Kidney (tissue), 14 donors: ENCODE data around the gene PLN. TPM values are rescaled to one million over a fixed set of nuclear protein-coding genes. Genes with fewer than 3 reads are reported as not detected.

ENCODE experiments used
- DNase-seq, 5 donors: peaks; one replicate each; pipeline ENCODE4 v3.0.0-alpha.2; 2013 to 2020
- FAIRE-seq: peaks from 2 replicates; lab custom pipeline; 2012; peaks lifted over from hg19 to GRCh38; lab: Jason Lieb, UNC
- H3K27ac ChIP-seq, 2 donors: one replicate each; pipeline ENCODE4 v1.7.0; 2013; ENCODE audit warnings: low read depth in 2 of 2, low read length in 2 of 2, inconsistent platforms in 1 of 2
- H3K27me3 ChIP-seq: one replicate; pipeline ENCODE4 v1.7.1; 2013; ENCODE audit warnings: low read length, inconsistent platforms; ENCODE audit not compliant: control insufficient read depth, insufficient read depth
- H3K36me3 ChIP-seq, 3 donors: one replicate each; pipeline versions ENCODE4 v1.7.0 to v1.7.1; 2013; ENCODE audit warnings: low read length in 3 of 3, control low read depth in 1 of 3, inconsistent platforms in 1 of 3; ENCODE audit not compliant: insufficient read depth in 3 of 3, control insufficient read depth in 2 of 3
- H3K4me1 ChIP-seq, 3 donors: one replicate each; pipeline versions ENCODE4 v1.7.0 to v1.7.1; 2013; ENCODE audit warnings: low read length in 3 of 3, inconsistent platforms in 1 of 3, low read depth in 1 of 3; ENCODE audit not compliant: control insufficient read depth in 2 of 3, insufficient read depth in 2 of 3
- H3K4me3 ChIP-seq, 3 donors: one replicate each; pipeline versions ENCODE4 v1.7.0 to v1.8.1; 2013; ENCODE audit warnings: low read length in 3 of 3, control low read depth in 1 of 3, inconsistent platforms in 1 of 3
- H3K9ac ChIP-seq, 3 donors: one replicate each; pipeline versions ENCODE4 v1.7.0 to v1.7.1; 2013; ENCODE audit warnings: low read length in 3 of 3, control low read depth in 1 of 3, inconsistent platforms in 1 of 3
- H3K9me3 ChIP-seq, 3 donors: one replicate each; pipeline versions ENCODE4 v1.7.0 to v1.7.1; 2013; ENCODE audit warnings: low read length in 3 of 3, control low read depth in 1 of 3, inconsistent platforms in 1 of 3; ENCODE audit not compliant: control insufficient read depth in 2 of 3, insufficient read depth in 1 of 3
- CTCF ChIP-seq: IDR thresholded peaks from 3 replicates; pipeline ENCODE4 v1.5.1; 2012; ENCODE audit warnings: mild to moderate bottlenecking, moderate library complexity, borderline replicate concordance; ENCODE audit not compliant: insufficient read depth; ENCODE audit errors: extremely low read depth
- intact Hi-C: fragments of 100-400 bp; cut with DNase I; formaldehyde crosslinking; loops from one replicate; pipeline ENCODE4 v1.11.1; 2022
- polyA plus RNA-seq: library from polyadenylated mRNA; stranded (reverse); fragments of 350-450 nt; fragmentation: Illumina TruSeq; extraction: RNeasy Lipid Tissue Mini Kit (QIAGEN cat#74804); gene quantifications from one replicate; pipeline ENCODE4 v1.2.3, GENCODE V29; 2014; ENCODE audit warnings: low read depth, low replicate concordance; ENCODE audit not compliant: insufficient read depth
- total RNA-seq: library from RNA; stranded (reverse); fragmentation: NEBNext Ultra II Directional; extraction: Animal tissue kit (Norgen Biotek cat#: 25700); gene quantifications from one replicate; pipeline ENCODE4 v1.2.1, GENCODE V29; 2021
- donor health status: control.
- donor health status: control.
- donor health status: control.
- donor health status: control.
- donor health status: control.
- donor health status: DM: yes; HTN: yes; CAD: no.
- donor health status: Normal renal cell carcinoma (clear cell type).

PLN gene
- total and polyA plus RNA-seq, 2 donors from 2014 or later, result 22.7 to 47.2 TPM

- Histone ChIP-seq H3K4me3 (no peak overlapping the region), H3K27ac (no peak overlapping the region), H3K4me1 (no peaks in the 10 kb centered on the region), H3K9ac (no peak overlapping the region), H3K27me3 (no peaks in the 10 kb centered on the region), H3K36me3 (no peaks in the 10 kb centered on the region), H3K9me3 (no peaks in the 10 kb centered on the region)
- DNase-seq (no peak), FAIRE-seq (no peak)
- no peak for TF ChIP-seq CTCF
- intact Hi-C loops, result no loop called here
Measured at GRCh38 chr6:118523216-118523615, 24.9 kb upstream of the PLN start.

DNA sequence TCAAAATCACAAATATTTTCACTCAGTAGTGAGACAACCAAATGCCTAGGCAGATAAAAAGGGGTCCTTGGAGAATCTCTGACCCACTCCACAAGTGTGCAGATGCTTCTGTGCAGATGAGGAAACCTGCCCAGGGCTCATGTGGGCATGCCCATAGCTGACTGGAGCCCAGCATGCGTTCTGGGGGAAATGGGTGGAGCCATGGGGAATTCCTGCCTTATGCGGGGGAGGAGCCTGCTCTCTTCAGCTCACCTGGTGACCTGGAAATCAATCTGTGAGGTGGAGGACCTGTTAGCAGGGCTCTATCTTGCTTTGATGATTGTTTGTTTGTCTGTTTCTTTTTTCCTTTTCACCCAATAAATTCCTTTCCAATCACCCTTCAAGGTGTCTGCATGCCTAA is 23.4 kb upstream of the PLN start:
- Histone ChIP-seq H3K27ac (no peak overlapping the region), H3K9me3 (no peaks in the 10 kb centered on the region), H3K27me3 (no peaks in the 10 kb centered on the region), H3K36me3 (no peaks in the 10 kb centered on the region), H3K9ac (no peak overlapping the region), H3K4me3 (no peak overlapping the region), H3K4me1 (no peaks in the 10 kb centered on the region)
- intact Hi-C loops, result no loop called here
- FAIRE-seq (no peak), DNase-seq (no peak)
- TF ChIP-seq CTCF, result no peak

- intact Hi-C loops, result no loop called here
- TF ChIP-seq CTCF, result no peak
- H3K27me3 ChIP-seq, result no peaks in the 10 kb centered on the region
- DNase-seq (no peak), FAIRE-seq (no peak)
- H3K9ac ChIP-seq, result no peak overlapping the region
- peaks cover 0 to 4% (median 0%) of the 10 kb centered on the region in 3 donors for H3K9me3 ChIP-seq
- H3K4me1 ChIP-seq, result no peaks in the 10 kb centered on the region
- no peaks in the 10 kb centered on the region for H3K36me3 ChIP-seq
- H3K27ac ChIP-seq, result no peak overlapping the region
- no peak overlapping the region for H3K4me3 ChIP-seq
Measured at GRCh38 chr6:118525913-118526780, 21.9 kb upstream of the PLN start.

- Histone ChIP-seq H3K27me3 (no peaks in the 10 kb centered on the region), H3K36me3 (no peaks in the 10 kb centered on the region), H3K4me3 (no peak overlapping the region), H3K9ac (no peak overlapping the region), H3K9me3 (peaks cover 0 to 4% (median 0%) of the 10 kb centered on the region in 3 donors), H3K4me1 (no peaks in the 10 kb centered on the region), H3K27ac (no peak overlapping the region)
- DNase-seq, result no peak
- no peak for FAIRE-seq
- no peak for TF ChIP-seq CTCF
- intact Hi-C loops, result no loop called here
Measured at GRCh38 chr6:118528129-118528528, 20.0 kb upstream of the PLN start.
